H54 (cell line): ENCODE measurements around the gene FAM107B.

Experiments used
- DNase-seq: peaks from one replicate; pipeline ENCODE4 v3.0.0; 2011; ENCODE audit warnings: low spot score, mixed read lengths; ENCODE audit not compliant: insufficient read length
- FAIRE-seq: peaks from 3 replicates; lab custom pipeline; 2011; peaks lifted over from hg19 to GRCh38; lab: Jason Lieb, UNC
- POLR2A ChIP-seq: IDR thresholded peaks from 2 replicates; pipeline ENCODE4 v1.6.1; 2011; ENCODE audit warnings: low read depth, mild to moderate bottlenecking, low read length

The FAM107B gene

GRCh38 chr10:14571866-14572507 is 202.7 kb downstream of the FAM107B start:
- TF ChIP-seq POLR2A: no peak
- FAIRE-seq (no peak), DNase-seq (no peak)

GRCh38 chr10:14570800-14571199 is 203.9 kb downstream of the FAM107B start:
- FAIRE-seq (no peak), DNase-seq (no peak)
- TF ChIP-seq POLR2A: no peak

GRCh38 chr10:14569274-14570060 is 205.2 kb downstream of the FAM107B start:
- no peak for DNase-seq
- FAIRE-seq: no peak

GRCh38 chr10:14567421-14567820 is 207.3 kb downstream of the FAM107B start:
- no peak for TF ChIP-seq POLR2A
- FAIRE-seq (no peak), DNase-seq (no peak)

More at GRCh38 chr10:14569274-14570060, 205.2 kb downstream of the FAM107B start:
- TF ChIP-seq POLR2A: no peak

- TF ChIP-seq POLR2A: no peak
- FAIRE-seq: no peak
- no peak for DNase-seq
Measured at GRCh38 chr10:14566498-14566897, 208.2 kb downstream of the FAM107B start.

GRCh38 chr10:14565199-14565598 is 209.5 kb downstream of the FAM107B start:
- FAIRE-seq (no peak), DNase-seq (no peak)
- TF ChIP-seq POLR2A: no peak

- TF ChIP-seq POLR2A: no peak
- FAIRE-seq (no peak), DNase-seq (no peak)
Measured at GRCh38 chr10:14564268-14564744, 210.4 kb downstream of the FAM107B start.

- DNase-seq (no peak), FAIRE-seq (no peak)
- TF ChIP-seq POLR2A: no peak
Measured at GRCh38 chr10:14563359-14563940, 211.2 kb downstream of the FAM107B start.

GRCh38 chr10:14563076-14563336 is 211.7 kb downstream of the FAM107B start:
- no peak for TF ChIP-seq POLR2A
- DNase-seq (no peak), FAIRE-seq (no peak)

- no peak for FAIRE-seq
- DNase-seq: no peak
- TF ChIP-seq POLR2A: no peak
Measured at GRCh38 chr10:14562218-14563075, 212.2 kb downstream of the FAM107B start.

GRCh38 chr10:14560791-14561765 is 213.6 kb downstream of the FAM107B start:
- no peak for DNase-seq
- no peak for TF ChIP-seq POLR2A
- FAIRE-seq: no peak

- FAIRE-seq: peak; percentile 45
- DNase-seq: peak; percentile 43
Measured at GRCh38 chr10:14560274-14560673, 214.4 kb downstream of the FAM107B start.

GRCh38 chr10:14558025-14558424 is 216.7 kb downstream of the FAM107B start:
- DNase-seq (no peak), FAIRE-seq (no peak)
- TF ChIP-seq POLR2A: no peak

More at GRCh38 chr10:14560274-14560673, 214.4 kb downstream of the FAM107B start:
- TF ChIP-seq POLR2A: no peak
